Kidney tubule cell (primary cell): ENCODE measurements around the gene SV2A.
"Not testable (repeated sequence)": the region's sequence is repeated elsewhere in the genome, so short reads cannot be mapped to it uniquely, and the experiment has no call there.

Source experiments
- DNase-seq: peaks from one replicate; pipeline ENCODE4 v3.0.0-alpha.2; 2018; ENCODE audit warnings: low spot score

Gene SV2A

GRCh38 chr1:149886396-149887195, 31.0 kb downstream of the SV2A start:
- DNase-seq, result peak; percentile 100

- not testable (repeated sequence) for DNase-seq
These were observed 31.6 kb downstream of the SV2A start for GRCh38 chr1:149886121-149886395.

- peak; percentile 80 for DNase-seq
These were observed 32.1 kb downstream of the SV2A start for GRCh38 chr1:149885339-149886120.

- DNase-seq, result peak; percentile 29
These were observed 33.0 kb downstream of the SV2A start for GRCh38 chr1:149884433-149885338.

- DNase-seq, result no peak
These were observed 33.9 kb downstream of the SV2A start for GRCh38 chr1:149883598-149884247.

- DNase-seq, result no peak
These were observed 35.8 kb downstream of the SV2A start for GRCh38 chr1:149881876-149882275.

- DNase-seq, result no peak
These were observed 38.1 kb downstream of the SV2A start for GRCh38 chr1:149879556-149879955.

- no peak for DNase-seq
These were observed 40.3 kb downstream of the SV2A start for GRCh38 chr1:149877211-149877946.

- DNase-seq, result not testable (repeated sequence)
These were observed 44.6 kb downstream of the SV2A start for GRCh38 chr1:149873060-149873459.

- not testable (repeated sequence) for DNase-seq
These were observed 50.8 kb downstream of the SV2A start for GRCh38 chr1:149866887-149867286.

GRCh38 chr1:149861497-149862054, 56.1 kb downstream of the SV2A start:
- not testable (repeated sequence) for DNase-seq

- not testable (repeated sequence) for DNase-seq
These were observed 56.8 kb downstream of the SV2A start for GRCh38 chr1:149860684-149861496.

GRCh38 chr1:149860271-149860670, 57.4 kb downstream of the SV2A start:
- not testable (repeated sequence) for DNase-seq
